ENCODE results near the gene CASKIN1. TPM values are rescaled to one million over a fixed set of nuclear protein-coding genes. Genes with fewer than 3 reads are reported as not detected.

Gene CASKIN1
- total RNA-seq, 1 experiment from 2014 or later = 2.6 TPM

DNA sequence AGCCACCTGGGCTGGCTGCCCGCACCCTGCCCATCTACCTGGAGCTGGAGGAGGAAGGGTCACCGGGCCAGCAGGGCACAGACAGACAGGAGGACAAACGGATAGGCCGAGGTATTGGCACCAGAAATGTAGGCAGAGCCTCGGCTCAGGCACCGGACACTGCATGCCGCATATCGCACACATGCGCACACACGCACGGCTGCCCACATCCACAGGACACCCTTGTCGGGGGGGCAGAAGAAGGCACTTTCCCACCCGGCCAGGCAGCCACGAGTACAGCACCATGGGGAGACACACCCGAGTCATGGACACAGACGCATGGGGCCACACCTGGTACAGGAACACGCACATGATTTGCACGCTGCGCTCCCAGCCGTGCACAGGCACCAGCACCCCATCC is 14.5 kb downstream of the CASKIN1 start:
- H3K27ac Mint-ChIP-seq (ENCODE audit: unreplicated experiment) = no peak overlapping the region
- TF ChIP-seq, protein P1, sequence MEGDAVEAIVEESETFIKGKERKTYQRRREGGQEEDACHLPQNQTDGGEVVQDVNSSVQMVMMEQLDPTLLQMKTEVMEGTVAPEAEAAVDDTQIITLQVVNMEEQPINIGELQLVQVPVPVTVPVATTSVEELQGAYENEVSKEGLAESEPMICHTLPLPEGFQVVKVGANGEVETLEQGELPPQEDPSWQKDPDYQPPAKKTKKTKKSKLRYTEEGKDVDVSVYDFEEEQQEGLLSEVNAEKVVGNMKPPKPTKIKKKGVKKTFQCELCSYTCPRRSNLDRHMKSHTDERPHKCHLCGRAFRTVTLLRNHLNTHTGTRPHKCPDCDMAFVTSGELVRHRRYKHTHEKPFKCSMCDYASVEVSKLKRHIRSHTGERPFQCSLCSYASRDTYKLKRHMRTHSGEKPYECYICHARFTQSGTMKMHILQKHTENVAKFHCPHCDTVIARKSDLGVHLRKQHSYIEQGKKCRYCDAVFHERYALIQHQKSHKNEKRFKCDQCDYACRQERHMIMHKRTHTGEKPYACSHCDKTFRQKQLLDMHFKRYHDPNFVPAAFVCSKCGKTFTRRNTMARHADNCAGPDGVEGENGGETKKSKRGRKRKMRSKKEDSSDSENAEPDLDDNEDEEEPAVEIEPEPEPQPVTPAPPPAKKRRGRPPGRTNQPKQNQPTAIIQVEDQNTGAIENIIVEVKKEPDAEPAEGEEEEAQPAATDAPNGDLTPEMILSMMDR (IDR thresholded peaks at IDR 0.05; ENCODE audit: unreplicated experiment) = no peak
- no peak overlapping the region for H3K4me3 Mint-ChIP-seq (ENCODE audit: low read depth, unreplicated experiment)
- no TSS peak for BruUV-seq (replicated peaks)
- H3K4me1 Mint-ChIP-seq (ENCODE audit: low read depth, unreplicated experiment) = peaks cover 14% of the 10 kb centered on the region
- no peak for DNase-seq
- H3K9me3 Mint-ChIP-seq (ENCODE audit: low read depth, unreplicated experiment) = no peaks in the 10 kb centered on the region
- H3K36me3 Mint-ChIP-seq (ENCODE audit: insufficient read depth, unreplicated experiment) = peaks cover 62% of the 10 kb centered on the region
- peaks cover 31% of the 10 kb centered on the region for H3K27me3 Mint-ChIP-seq (ENCODE audit: unreplicated experiment)
- CTCF ChIA-PET = no interaction called here
- intact Hi-C loops (cut with micrococcal nuclease; ENCODE audit: unreplicated experiment) = no loop called here

DNA sequence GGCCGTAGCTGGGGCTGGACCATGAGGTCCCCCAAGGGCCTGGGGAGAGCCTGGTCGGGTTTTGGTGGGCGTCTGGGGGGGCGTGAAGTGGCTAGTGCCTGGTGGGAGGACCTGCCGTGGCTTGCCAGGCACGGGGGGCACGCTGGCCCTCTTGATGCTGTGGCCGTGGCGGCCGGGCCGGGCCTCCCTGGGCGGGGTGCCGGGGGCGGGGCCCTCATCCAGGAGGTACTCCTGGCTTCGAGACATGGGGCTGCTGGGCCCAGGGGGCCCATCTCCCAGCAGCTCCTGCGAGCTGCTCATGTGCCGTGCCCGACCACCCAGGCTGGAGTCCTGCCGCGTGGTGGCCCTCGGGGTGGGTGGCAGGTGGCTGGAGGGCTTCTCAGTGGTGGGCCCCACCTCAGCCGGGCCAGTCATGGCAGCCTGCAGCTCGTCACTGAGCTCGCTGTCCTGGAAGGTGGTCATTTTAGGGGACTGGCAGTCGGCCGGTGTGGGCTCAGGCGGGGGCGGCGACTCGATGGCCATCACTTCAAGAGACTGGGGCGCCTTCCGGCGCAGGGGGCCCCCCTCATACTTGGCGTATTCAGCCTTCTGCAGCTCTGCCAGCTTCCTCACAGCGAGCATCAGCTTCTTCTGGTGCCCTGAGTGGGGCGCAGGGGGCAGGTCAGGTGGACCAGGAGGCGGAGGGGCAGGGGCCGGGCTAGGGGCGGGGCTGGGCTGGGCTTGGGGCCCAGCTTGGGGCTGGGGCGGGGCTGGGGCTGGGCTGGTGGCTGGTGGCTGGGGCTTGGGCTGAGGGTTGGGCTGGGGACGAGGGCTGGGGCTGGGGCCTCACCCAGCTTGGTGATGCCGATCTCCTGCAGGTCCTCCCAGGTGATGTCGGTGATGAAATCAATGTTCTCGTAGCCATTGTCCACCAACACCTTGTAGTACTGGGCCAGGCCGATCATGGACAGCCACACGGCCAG is 15.2 kb downstream of the CASKIN1 start:
- CTCF ChIA-PET = no interaction called here
- TF ChIP-seq, protein P1 (IDR thresholded peaks at IDR 0.05; ENCODE audit: unreplicated experiment) = no peak
- intact Hi-C loops (cut with micrococcal nuclease; ENCODE audit: unreplicated experiment) = no loop called here
- Mint-ChIP-seq H3K4me1 (ENCODE audit: low read depth, unreplicated experiment) (peaks cover 14% of the 10 kb centered on the region), H3K36me3 (ENCODE audit: insufficient read depth, unreplicated experiment) (peaks cover 68% of the 10 kb centered on the region), H3K4me3 (ENCODE audit: low read depth, unreplicated experiment) (no peak overlapping the region), H3K27ac (ENCODE audit: unreplicated experiment) (no peak overlapping the region), H3K9me3 (ENCODE audit: low read depth, unreplicated experiment) (no peaks in the 10 kb centered on the region), H3K27me3 (ENCODE audit: unreplicated experiment) (peaks cover 25% of the 10 kb centered on the region)
- no TSS peak for BruUV-seq (replicated peaks)
- DNase-seq = no peak

DNA sequence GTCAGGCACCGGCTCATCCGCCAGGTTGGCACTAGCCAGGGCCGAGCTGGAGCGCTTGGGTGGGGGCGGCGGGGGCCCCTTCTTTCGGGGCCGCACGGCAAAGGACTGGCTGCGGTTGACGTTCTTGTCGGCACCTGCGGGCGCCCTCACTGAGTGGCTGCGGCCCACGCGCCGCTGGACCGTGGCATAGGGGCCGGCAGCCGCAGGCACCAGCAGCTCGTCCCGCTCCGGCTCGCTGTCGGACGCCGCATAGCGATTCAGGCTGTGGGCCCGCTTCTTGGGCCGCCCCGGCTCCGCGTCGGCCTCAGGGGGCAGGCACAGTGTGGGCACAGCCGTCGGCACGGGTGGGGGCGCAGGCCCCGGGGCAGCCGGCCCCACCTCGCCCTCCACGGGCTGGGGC is 15.9 kb downstream of the CASKIN1 start:
- TF ChIP-seq, protein P1 (IDR thresholded peaks at IDR 0.05; ENCODE audit: unreplicated experiment) = no peak
- H3K4me3 Mint-ChIP-seq (ENCODE audit: low read depth, unreplicated experiment) = no peak overlapping the region
- CTCF ChIA-PET = no interaction called here
- peaks cover 17% of the 10 kb centered on the region for H3K27me3 Mint-ChIP-seq (ENCODE audit: unreplicated experiment)
- no peak overlapping the region for H3K27ac Mint-ChIP-seq (ENCODE audit: unreplicated experiment)
- H3K36me3 Mint-ChIP-seq (ENCODE audit: insufficient read depth, unreplicated experiment) = peaks cover 71% of the 10 kb centered on the region
- DNase-seq = no peak
- no peaks in the 10 kb centered on the region for H3K9me3 Mint-ChIP-seq (ENCODE audit: low read depth, unreplicated experiment)
- intact Hi-C loops (cut with micrococcal nuclease; ENCODE audit: unreplicated experiment) = no loop called here
- peaks cover 14% of the 10 kb centered on the region for H3K4me1 Mint-ChIP-seq (ENCODE audit: low read depth, unreplicated experiment)
- BruUV-seq (replicated peaks) = no TSS peak

DNA sequence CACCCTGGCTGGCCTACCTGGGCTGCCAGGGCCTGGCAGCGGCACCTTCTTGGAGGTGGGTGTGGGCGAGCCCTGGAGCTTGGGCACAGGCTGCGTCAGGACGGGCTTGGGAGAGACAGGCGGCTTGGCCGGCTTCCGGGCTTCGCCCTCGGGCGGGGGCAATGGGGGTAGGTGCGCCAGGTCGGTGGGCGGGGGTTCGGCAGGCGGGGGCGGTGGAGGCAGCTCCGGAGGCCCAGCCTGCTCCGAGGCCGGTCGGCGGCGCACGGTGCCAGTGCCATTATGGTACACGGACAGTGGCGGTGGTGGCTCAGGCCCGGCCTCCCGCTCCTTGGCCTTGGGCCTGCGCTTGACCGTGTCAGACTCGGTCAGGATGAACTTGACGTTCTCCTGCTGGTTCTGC is 16.8 kb downstream of the CASKIN1 start:
- H3K4me1 Mint-ChIP-seq (ENCODE audit: low read depth, unreplicated experiment) = peaks cover 6% of the 10 kb centered on the region
- H3K27me3 Mint-ChIP-seq (ENCODE audit: unreplicated experiment) = peaks cover 8% of the 10 kb centered on the region
- BruUV-seq (replicated peaks) = no TSS peak
- CTCF ChIA-PET = no interaction called here
- H3K4me3 Mint-ChIP-seq (ENCODE audit: low read depth, unreplicated experiment) = no peak overlapping the region
- TF ChIP-seq, protein P1 (IDR thresholded peaks at IDR 0.05; ENCODE audit: unreplicated experiment) = no peak
- DNase-seq = no peak
- intact Hi-C loops (cut with micrococcal nuclease; ENCODE audit: unreplicated experiment) = no loop called here
- no peaks in the 10 kb centered on the region for H3K9me3 Mint-ChIP-seq (ENCODE audit: low read depth, unreplicated experiment)
- H3K36me3 Mint-ChIP-seq (ENCODE audit: insufficient read depth, unreplicated experiment) = peaks cover 73% of the 10 kb centered on the region
- no peak overlapping the region for H3K27ac Mint-ChIP-seq (ENCODE audit: unreplicated experiment)
